ENCODE data around the gene PBRM1. TPM values are rescaled to one million over a fixed set of nuclear protein-coding genes. Genes with fewer than 3 reads are reported as not detected.

The PBRM1 gene
- total RNA-seq, 1 experiment from 2014 or later: 74.2 TPM

DNA sequence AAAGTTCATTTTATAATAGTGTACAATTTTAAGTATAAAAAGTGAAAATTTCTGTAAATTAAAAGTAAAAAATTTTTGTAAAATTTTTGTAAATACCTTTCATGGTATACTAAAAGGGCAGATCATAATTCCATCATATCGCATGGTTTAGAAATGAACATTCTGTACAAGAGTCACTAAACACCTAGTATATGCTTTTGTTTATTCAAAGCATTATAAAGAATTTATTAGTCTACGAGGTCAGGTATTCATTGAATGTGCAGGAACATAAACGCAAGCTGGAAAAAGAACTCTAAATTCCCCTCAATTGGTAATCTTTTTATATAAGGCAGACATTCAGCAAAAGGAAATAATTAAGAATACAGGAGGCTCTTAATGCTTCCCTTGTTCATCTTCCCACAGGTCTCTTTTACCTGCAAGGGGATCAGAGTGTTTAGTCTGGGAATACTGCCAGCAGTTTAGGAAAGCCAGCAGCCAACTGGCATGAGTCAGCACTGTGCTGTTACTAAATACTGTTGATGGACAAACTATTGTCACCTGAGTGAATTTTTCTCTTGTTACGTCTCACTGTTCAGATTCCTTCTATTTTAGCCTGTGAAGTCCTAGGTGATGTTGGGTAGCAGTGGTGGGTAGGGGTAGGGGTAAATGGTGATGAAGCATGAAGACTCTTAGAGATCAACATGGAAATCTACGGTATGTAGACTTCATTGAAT lies 79.2 kb downstream of the PBRM1 start:
- Histone ChIP-seq H3K9ac (ENCODE audit: extremely low read depth, insufficient read length, low read length) (no peak overlapping the region), H3K27ac (ENCODE audit: insufficient read length, low read depth, low read length) (no peak overlapping the region), H3K79me2 (ENCODE audit: insufficient read depth, low read length) (no peaks in the 10 kb centered on the region), H2AK5ac (ENCODE audit: insufficient read length, low read length) (no peak overlapping the region), H4K20me1 (ENCODE audit: control insufficient read depth, insufficient read depth, insufficient read length) (no peaks in the 10 kb centered on the region), H2BK15ac (ENCODE audit: low read depth, low read length) (no peak overlapping the region), H3K79me1 (ENCODE audit: insufficient read depth, low read depth, low read length, poor library complexity, severe bottlenecking) (no peaks in the 10 kb centered on the region), H3K23ac (ENCODE audit: insufficient read length, low read depth, low read length) (no peak overlapping the region), H2AFZ (ENCODE audit: low read length) (no peak overlapping the region), H2BK12ac (ENCODE audit: insufficient read length, low read depth, low read length) (no peak overlapping the region), H3K27me3 (ENCODE audit: insufficient read depth, low read length) (no peaks in the 10 kb centered on the region), H3K4me1 (ENCODE audit: insufficient read depth, low read length) (no peaks in the 10 kb centered on the region), H3K23me2 (ENCODE audit: insufficient read length, low read depth, low read length, poor library complexity, severe bottlenecking) (no peaks in the 10 kb centered on the region), H2BK5ac (ENCODE audit: insufficient read length, low read length) (no peak overlapping the region), H3K4ac (ENCODE audit: low read depth, low read length) (no peak overlapping the region), H4K5ac (ENCODE audit: insufficient read length, low read depth, low read length) (no peak overlapping the region), H3K4me2 (ENCODE audit: insufficient read depth, insufficient read length, low read length) (no peak overlapping the region), H3K18ac (ENCODE audit: insufficient read length, low read depth, low read length) (no peak overlapping the region), H4K8ac (replicated peaks; ENCODE audit: insufficient read length, low read depth, low read length) (no peak overlapping the region), H3T11ph (ENCODE audit: low read length) (no peak overlapping the region), H3K14ac (ENCODE audit: insufficient read depth, low read length) (no peak overlapping the region), H2BK120ac (ENCODE audit: low read depth, low read length, poor library complexity, severe bottlenecking) (no peak overlapping the region), H3K56ac (ENCODE audit: insufficient read length, low read depth, low read length) (no peak overlapping the region), H2BK20ac (ENCODE audit: low read depth, low read length, poor library complexity, severe bottlenecking) (no peak overlapping the region), H4K91ac (ENCODE audit: insufficient read length, low read depth, low read length) (no peak overlapping the region), H3K9me3 (ENCODE audit: control insufficient read depth, low read depth, low read length) (no peaks in the 10 kb centered on the region)
- H3K9me3 Mint-ChIP-seq: no peaks in the 10 kb centered on the region
- no peak for DNase-seq
- peak overlapping the region in 1 of 3 experiments; percentile 63; a peak in 2 of 7 replicates for H3K27ac Mint-ChIP-seq
- no peaks in the 10 kb centered on the region; a peak in 1 of 4 replicates for H3K4me1 Mint-ChIP-seq
- peaks cover 15 to 57% (median 39%) of the 10 kb centered on the region in 3 experiments; a peak in 6 of 7 replicates for H3K36me3 Mint-ChIP-seq (ENCODE audit: insufficient read depth in 1 of 3, low read depth in 3 of 3)
- no peaks in the 10 kb centered on the region for H3K27me3 Mint-ChIP-seq (ENCODE audit: low read depth)
- no peak overlapping the region for H3K4me3 Mint-ChIP-seq
- TF ChIP-seq, protein P1, sequence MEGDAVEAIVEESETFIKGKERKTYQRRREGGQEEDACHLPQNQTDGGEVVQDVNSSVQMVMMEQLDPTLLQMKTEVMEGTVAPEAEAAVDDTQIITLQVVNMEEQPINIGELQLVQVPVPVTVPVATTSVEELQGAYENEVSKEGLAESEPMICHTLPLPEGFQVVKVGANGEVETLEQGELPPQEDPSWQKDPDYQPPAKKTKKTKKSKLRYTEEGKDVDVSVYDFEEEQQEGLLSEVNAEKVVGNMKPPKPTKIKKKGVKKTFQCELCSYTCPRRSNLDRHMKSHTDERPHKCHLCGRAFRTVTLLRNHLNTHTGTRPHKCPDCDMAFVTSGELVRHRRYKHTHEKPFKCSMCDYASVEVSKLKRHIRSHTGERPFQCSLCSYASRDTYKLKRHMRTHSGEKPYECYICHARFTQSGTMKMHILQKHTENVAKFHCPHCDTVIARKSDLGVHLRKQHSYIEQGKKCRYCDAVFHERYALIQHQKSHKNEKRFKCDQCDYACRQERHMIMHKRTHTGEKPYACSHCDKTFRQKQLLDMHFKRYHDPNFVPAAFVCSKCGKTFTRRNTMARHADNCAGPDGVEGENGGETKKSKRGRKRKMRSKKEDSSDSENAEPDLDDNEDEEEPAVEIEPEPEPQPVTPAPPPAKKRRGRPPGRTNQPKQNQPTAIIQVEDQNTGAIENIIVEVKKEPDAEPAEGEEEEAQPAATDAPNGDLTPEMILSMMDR (conservative IDR thresholded peaks at IDR 0.05): no peak
- no CpG with 5 or more reads among the region's 5 CpGs for WGBS (ENCODE audit: extremely low coverage, insufficient read length, low lambda C conversion rate)

Data from H9 (cell line).